RWPE1 (cell line): ENCODE results near the gene OCIAD1.

Experiments used
- CTCF ChIA-PET: fragments of 350-600 bp; sonication (Branson Sonifier 250); formaldehyde crosslinking; extraction: SDS; loops from one replicate; lab custom pipeline; 2021; lab: Yijun Ruan, JAX
- POLR2A ChIA-PET: fragments of 400-600 bp; formaldehyde crosslinking; extraction: SDS; loops from one replicate; lab custom pipeline; 2020; ENCODE audit warnings: antibody characterized with exemption; ENCODE audit not compliant: low non-redundant PET; lab: Yijun Ruan, JAX
- DNase-seq: peaks from one replicate; pipeline ENCODE4 v3.0.0; 2012; ENCODE audit warnings: low spot score
- H3K27ac ChIP-seq: fragments of 450-650 bp; 2 replicates; pipeline ENCODE4 v1.5.1; 2017
- TF ChIP-seq, protein P1 (sequence below): fragments of 450-650 bp; conservative IDR thresholded peaks from 2 replicates; pipeline ENCODE4 v1.5.1; 2017; ENCODE audit warnings: low read depth, mild to moderate bottlenecking

The OCIAD1 gene

DNA sequence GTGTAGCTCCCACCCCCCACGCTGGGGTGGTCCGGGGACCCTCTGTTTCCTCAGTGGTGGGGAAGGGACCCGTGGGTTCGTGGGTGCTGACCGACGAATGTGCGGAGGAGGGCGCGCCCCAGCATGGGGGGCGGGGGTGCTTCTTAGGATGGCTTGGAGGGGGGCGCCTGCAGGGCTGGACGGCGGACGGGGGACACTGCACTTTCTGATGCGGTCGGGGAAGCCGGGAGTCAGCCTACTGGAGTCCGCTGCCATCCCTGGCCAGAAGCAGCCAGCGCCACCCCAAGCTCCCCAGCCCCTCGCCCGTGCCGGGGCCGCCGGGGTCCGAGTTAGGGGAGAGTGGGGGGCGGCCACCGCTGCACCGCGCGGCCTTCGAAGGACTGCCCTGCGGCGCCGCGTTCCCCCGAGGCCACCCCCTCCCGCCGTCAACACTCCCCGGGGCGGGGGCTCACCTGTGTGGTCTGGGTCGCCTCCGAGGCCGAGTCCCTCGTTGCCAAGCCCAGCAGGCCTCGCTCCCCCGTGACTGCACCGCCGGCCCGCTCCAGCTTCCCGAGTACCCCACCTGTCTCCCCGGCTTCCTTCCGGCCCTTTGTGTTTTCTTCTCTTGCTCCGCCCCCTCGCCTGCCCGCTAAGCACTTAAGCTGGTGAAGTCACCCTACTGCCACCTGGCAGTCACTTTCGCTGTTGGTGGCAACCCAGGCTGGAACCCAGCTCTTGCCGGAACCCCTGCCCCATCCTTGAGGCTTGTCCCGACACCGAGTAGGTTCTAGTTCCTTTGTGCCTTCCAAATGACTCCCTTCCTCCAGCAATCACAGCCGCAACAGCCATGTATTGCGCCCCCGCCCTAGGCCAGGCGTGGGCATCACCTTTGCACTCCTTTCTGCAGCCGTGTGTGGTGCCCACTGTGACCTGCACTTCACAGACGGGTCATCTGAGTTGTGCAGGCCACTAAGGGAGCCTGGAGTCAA lies 75.6 kb downstream of the OCIAD1 start, which contains the start of gene OCIAD2:
Gene OCIAD2, minus strand, starts transcription at position 569 of the 968 bp plus-strand sequence. CDS start 2,225 bp downstream, outside the sequence.
- H3K27ac ChIP-seq, result peak within 1 kb of the TSS; percentile 81
- DNase-seq, result peak; percentile 56
- TF ChIP-seq, protein P1, sequence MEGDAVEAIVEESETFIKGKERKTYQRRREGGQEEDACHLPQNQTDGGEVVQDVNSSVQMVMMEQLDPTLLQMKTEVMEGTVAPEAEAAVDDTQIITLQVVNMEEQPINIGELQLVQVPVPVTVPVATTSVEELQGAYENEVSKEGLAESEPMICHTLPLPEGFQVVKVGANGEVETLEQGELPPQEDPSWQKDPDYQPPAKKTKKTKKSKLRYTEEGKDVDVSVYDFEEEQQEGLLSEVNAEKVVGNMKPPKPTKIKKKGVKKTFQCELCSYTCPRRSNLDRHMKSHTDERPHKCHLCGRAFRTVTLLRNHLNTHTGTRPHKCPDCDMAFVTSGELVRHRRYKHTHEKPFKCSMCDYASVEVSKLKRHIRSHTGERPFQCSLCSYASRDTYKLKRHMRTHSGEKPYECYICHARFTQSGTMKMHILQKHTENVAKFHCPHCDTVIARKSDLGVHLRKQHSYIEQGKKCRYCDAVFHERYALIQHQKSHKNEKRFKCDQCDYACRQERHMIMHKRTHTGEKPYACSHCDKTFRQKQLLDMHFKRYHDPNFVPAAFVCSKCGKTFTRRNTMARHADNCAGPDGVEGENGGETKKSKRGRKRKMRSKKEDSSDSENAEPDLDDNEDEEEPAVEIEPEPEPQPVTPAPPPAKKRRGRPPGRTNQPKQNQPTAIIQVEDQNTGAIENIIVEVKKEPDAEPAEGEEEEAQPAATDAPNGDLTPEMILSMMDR, result no peak
- ChIA-PET POLR2A (no interaction called here), CTCF (interaction anchor here (0.9 to 1.3 kb wide), 3 partner anchors 38 to 55 kb away, joined by 3 to 6 read pairs (median 3); no protein-coding TSS in a partner anchor)

DNA sequence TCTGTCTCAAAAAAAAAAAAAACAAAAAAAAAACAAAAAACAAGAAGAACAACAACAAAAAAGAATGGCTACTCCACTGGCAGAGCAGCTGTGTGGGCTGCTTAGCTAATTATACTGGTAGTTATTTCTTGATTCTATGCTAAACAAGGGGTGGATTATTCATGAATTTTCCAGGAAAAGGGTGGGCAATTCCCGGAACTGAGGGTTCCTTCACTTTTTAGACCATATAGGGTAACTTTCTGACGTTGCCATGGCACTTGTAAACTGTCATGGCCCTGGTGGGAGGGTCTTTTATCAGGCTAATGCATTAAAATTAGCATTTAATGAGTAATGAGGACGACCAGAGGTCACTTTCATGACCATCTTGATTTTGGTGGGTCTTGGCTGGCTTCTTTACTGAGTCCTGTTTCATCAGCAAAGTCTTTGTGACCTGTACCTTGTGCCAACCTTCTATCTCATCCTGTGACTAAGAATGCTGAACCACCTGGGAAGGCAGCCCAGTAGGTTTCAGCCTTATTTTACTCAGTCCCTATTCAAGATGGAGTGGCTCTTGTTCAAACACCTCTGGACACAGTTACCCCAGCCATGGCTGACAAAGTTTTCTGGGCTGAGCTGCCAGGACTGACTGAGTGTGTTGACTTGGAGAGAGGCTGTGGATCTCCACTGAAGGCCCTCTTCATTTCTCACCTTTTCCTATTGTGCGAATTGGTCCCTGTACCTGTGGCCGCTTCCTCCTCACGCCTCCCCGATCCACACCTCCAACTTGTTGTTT lies 77.0 kb downstream of the OCIAD1 start:
- H3K27ac ChIP-seq, result peak overlapping the region; percentile 62
- ChIA-PET CTCF (interaction anchor here (0.6 kb wide), 1 partner anchor 157 kb away, joined by 3 read pairs; no protein-coding TSS in a partner anchor), POLR2A (no interaction called here)

DNA sequence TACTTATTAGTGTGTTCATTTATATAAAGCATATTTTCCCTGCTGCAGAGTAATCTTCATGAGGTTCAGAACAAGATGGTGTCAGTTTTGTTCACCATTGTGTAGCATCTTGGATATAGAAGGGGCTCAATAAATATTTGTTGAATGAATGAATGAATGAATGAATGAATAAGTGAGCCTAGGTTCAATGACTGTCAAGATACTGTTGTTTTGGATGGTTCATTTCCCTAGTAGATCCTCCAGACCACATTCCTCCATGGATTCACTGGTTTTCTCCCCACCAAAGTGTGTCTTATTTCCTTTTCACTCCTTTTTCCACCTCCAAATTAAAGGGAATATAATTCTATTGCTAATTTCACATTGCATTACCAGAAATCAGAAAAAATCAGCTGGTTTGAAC lies 77.8 kb downstream of the OCIAD1 start:
- CTCF ChIA-PET, result interaction anchor here (0.6 to 1.7 kb wide), 2 partner anchors 36 to 158 kb away, joined by 3 to 7 read pairs; no protein-coding TSS in a partner anchor
- H3K27ac ChIP-seq, result peak overlapping the region; percentile 62
- POLR2A ChIA-PET, result no interaction called here
- DNase-seq, result no peak
- TF ChIP-seq, protein P1, result no peak

More for the DNA sequence above, 77.0 kb downstream of the OCIAD1 start:
- DNase-seq, result no peak
- TF ChIP-seq, protein P1, result no peak

DNA sequence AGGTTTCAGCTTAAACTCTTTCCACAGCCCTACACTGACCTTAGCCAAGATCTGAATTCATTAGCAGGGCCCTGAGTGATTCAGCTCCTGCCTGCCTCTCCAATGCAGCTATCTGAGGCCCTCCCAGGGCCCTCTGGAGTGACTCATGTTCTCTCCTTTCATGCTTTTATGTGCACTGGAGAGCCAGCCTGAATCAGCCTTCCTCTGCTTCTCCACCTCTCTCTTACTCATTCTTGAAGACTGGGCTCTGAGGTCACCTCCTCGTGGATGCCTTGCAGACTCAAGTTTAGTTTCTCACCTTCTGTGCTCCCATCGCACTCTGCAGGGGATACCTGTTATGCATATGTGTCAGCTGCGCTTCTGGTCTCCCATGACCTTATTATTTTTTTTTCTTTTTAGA lies 78.8 kb downstream of the OCIAD1 start:
- ChIA-PET CTCF (interaction anchor here (1.7 kb wide), 1 partner anchor 35 kb away, joined by 7 read pairs; no protein-coding TSS in a partner anchor), POLR2A (no interaction called here)
- DNase-seq, result peak; percentile 92
- peak overlapping the region; percentile 76 for H3K27ac ChIP-seq
- TF ChIP-seq, protein P1, result no peak

DNA sequence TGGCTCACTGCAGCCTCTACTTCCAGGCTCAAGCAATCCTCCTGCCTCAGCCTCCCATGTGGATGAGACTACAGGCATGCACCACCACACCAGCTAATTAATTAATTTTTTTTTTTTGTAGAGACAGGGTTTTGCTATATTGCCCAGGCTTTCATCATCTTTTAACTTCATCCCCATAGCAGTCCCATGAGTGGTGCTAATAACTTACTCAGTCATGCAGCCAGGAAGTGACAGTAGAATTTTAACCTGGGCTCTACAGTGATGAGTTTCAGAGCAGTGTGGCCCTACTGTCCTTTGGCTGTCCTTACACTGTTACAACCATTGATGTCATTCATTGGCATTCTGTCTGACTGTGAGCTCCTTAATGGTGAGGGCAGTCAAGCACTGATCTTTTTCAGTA lies 79.6 kb downstream of the OCIAD1 start:
- DNase-seq, result no peak
- POLR2A ChIA-PET, result no interaction called here
- peak overlapping the region; percentile 76 for H3K27ac ChIP-seq
- CTCF ChIA-PET, result no interaction called here
- TF ChIP-seq, protein P1, result no peak
